Keratinocyte (primary cell): ENCODE data around the gene CENPP.

ENCODE experiments used
- EZH2 ChIP-seq: IDR thresholded peaks from one replicate; pipeline ENCODE4 v1.6.1; 2012; ENCODE audit warnings: inconsistent platforms, mild to moderate bottlenecking, low read length, moderate library complexity
- TF ChIP-seq, protein P1 (sequence below), 3 experiments: IDR thresholded peaks in 1 of 3; conservative IDR thresholded peaks in 1 of 3; optimal IDR thresholded peaks in 1 of 3; 2 replicates in 2 of 3; 3 replicates in 1 of 3; pipeline versions ENCODE3 to v1.5.1; 2011; ENCODE audit warnings: low read length in 3 of 3, mild to moderate bottlenecking in 3 of 3, moderate library complexity in 2 of 3, control low read depth in 1 of 3, inconsistent platforms in 1 of 3; ENCODE audit not compliant: insufficient read depth in 2 of 3; ENCODE audit errors: extremely low read depth in 1 of 3

DNA sequence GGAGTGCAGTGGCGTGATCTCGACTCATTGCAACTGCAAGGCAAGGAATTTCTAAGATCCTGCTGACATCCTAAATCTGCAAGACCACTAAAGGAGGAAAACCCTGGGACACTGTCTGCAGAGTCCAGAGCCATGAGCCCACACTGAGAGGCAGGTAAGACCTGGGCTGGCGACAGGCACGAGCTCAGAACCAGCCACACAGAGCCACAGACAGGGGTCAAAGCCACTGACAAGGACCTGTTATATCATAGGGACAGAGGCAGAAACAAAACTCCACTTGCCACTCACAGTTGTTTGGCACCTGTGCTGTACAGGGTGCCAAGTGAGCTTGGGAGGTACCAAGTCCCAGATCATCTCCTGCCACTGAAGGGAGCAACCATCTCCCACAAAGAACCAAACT is 310.0 kb downstream of the CENPP start:
- TF ChIP-seq, protein P1, sequence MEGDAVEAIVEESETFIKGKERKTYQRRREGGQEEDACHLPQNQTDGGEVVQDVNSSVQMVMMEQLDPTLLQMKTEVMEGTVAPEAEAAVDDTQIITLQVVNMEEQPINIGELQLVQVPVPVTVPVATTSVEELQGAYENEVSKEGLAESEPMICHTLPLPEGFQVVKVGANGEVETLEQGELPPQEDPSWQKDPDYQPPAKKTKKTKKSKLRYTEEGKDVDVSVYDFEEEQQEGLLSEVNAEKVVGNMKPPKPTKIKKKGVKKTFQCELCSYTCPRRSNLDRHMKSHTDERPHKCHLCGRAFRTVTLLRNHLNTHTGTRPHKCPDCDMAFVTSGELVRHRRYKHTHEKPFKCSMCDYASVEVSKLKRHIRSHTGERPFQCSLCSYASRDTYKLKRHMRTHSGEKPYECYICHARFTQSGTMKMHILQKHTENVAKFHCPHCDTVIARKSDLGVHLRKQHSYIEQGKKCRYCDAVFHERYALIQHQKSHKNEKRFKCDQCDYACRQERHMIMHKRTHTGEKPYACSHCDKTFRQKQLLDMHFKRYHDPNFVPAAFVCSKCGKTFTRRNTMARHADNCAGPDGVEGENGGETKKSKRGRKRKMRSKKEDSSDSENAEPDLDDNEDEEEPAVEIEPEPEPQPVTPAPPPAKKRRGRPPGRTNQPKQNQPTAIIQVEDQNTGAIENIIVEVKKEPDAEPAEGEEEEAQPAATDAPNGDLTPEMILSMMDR (optimal IDR thresholded peaks at IDR 0.05 in 1 of 3, IDR thresholded peaks at IDR 0.05 in 1 of 3, conservative IDR thresholded peaks at IDR 0.05 in 1 of 3; ENCODE audit: extremely low read depth in 1 of 3, insufficient read depth in 2 of 3, low read length in 3 of 3): no peak
- no peak for TF ChIP-seq EZH2
